HG03571 (cell line): Measurements from ENCODE around the gene CHST11.
"Not testable (repeated sequence)": the region's sequence is repeated elsewhere in the genome, so short reads cannot be mapped to it uniquely, and the experiment has no call there.

Source experiments
- ATAC-seq: cut with Tn5 transposase; IDR thresholded peaks from one replicate; pipeline ENCODE4 v1.9.1; 2021; ENCODE audit not compliant: unreplicated experiment

CHST11 gene

DNA sequence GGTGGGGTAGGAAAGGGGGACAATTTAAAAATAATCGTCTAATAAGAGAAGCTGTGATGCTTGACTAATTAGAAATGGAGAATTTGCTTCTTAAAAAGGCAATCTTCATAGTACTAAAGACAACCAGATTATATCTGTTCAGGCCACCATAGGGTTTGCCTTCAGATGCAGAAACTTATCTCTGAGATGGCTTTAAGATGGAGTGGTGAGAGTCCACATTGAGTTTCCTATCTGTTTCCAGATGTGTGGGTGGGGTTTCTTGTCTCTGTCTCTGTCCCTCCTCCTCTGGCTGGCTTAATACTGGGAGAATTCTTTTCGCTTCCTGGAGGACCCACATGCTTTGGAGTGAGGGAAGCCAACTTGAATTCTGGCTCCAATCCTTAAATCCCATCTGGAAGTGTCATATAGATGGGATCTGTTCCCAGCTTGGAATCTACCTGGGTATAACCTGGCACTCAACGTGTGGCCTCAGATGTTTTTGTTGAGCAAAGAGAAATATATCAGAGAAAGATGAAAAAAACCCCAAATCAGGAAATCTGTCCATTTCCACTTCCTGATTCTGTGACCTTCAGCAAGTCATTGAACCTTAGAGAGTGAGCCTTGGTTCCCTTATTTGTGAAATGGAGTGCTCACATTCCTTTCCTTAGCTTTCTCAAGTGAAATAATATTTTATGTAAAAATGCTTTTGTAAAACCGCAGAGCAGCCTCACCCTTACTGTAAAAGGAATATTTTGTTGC, 66.4 kb downstream of the CHST11 start:
- ATAC-seq, result no peak

DNA sequence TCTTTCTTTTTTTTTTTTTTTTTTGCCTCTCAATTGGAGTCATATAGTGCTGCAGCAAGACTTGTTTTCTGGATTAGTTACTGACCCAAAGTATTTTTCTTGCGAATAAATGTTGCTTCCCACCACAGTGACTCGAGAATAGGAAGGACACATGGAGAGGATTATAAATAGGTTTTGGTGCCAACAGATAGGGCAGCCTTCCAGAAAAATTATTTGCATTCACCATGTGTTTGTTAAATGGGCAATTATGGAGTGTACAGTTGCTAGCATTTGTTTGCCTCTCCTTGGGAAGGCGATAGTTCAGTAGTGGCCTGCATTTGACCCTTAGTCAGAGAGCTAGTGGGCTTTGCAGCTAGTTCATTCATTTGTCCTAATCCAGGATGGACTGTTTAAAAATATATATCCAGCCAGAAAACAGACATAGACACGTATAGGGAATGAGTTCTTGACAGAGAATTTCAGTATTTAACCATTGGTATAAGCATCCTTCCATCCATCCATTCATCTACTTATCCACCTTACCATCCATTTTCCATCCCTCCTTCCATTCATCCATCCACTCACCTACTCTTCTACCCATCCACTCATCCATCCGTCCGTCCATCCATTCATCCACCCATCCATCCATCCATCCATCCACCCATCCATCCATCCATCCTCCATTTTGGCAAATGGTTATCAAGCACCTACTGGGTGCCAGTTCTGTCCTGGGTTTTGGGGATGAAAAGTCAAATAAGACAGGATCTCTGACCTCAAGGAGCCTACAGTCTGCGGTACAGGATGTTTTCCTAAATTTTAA, 67.5 kb downstream of the CHST11 start:
- no peak for ATAC-seq

DNA sequence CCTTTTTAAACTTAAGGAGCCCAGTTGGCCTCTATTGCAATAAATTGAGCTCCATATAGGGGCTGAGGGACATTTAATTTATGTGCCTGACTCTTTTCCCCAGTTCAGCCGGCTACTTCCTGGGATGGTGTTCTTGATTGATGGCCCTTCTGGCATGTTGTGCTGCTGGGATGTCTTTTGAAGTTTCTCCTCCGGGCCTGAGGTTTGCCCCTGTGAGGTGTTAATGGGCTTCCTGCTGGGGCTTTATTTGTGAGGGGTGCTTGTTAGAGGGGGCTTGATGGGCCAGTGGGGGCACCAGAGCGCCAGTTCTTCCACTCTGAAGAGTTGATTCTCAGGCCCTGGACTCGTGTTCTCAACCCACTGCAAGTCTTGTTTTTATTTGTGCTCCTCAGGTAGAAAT, 69.6 kb downstream of the CHST11 start:
- ATAC-seq, result no peak

DNA sequence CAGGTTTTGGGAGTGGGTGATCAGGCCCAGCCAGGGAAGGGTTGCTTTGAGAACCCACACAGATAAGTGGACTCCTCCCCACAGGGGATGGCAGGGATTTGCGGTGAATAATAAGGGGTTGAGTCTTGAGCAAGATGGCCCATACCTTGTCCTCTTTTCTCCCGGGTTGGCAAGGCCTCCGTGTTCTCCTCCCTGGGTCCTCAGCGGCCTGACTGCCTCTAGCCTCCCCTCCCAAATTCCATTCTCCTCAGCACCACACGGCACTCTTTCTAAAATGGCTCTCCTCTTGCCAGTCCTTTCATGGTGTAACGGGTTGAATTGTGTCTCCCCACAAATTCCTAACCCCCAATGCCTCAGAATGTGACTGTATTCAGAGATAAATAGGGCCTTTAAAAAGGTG, 70.0 kb downstream of the CHST11 start:
- ATAC-seq, result no peak

DNA sequence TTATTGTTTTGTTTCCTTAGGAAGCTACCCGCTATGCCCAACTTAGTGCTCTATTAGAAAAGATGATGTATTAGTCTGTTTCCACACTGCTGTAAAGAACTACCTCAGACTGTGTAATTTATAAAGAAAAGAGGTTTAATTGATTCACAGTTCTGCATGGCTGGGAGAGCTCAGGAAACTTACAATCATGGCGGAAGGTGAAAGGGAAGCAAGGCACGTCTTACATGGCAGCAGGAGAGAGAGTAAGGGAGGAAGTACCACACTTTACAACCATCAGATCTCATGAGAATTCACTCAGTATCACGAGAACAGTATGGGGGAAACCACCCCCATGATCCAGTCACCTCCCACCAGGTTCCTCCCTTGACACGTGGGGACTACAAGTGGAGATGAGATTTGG, 70.9 kb downstream of the CHST11 start:
- not testable (repeated sequence) for ATAC-seq

DNA sequence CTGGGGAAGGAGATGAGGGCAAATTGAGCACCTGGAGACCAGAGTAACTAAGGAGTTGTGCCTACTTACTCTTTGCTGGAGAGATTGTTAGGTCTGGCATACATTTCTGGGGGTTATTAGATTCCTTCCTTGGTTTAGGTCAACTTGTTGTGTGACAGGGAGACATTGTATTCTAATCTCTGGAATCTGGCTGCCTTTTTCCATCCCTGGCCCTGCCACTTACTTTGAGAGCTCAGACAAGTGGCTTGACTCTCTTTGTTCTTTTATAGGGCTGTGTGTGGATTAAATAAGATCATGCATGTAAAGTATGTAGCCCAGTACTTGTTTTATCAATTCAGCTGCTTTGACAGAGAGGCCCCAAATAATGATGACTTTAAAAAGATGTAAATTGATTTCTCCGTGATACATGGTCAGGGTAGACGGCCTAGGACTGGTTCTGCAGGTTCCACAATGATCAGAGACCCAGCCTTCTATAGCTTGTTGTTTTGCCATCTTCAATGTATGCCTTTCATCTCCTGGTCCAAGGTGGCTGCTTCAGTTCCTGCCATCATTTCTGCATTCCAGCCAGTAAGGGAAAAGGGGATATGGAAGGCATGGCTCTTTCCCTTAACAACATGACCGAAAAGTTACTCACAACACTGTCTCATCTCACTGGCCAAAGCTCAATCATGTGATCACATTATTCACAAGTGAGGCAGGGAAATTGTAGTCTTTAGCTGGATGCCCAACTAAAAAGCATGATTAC, 72.6 kb downstream of the CHST11 start:
- ATAC-seq, result no peak

DNA sequence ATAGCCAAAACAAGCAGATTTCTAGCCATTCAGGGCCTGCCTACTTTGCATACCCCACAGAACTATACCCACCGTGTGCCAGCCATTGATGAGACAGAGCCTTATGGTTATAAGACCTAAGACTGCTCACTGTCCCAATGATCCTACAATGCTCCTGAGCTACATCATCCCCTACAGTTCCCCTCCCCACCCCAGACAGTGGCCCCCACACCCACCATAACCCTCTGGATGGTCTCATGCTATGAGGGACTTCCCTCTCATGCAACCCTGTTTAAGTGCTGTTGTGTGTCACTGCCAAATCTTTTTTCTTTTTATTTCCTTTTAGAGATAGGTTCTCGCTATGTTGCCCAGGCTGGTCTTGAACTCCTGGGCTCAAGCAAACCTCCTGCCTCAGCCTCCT, 75.9 kb downstream of the CHST11 start:
- ATAC-seq, result no peak

DNA sequence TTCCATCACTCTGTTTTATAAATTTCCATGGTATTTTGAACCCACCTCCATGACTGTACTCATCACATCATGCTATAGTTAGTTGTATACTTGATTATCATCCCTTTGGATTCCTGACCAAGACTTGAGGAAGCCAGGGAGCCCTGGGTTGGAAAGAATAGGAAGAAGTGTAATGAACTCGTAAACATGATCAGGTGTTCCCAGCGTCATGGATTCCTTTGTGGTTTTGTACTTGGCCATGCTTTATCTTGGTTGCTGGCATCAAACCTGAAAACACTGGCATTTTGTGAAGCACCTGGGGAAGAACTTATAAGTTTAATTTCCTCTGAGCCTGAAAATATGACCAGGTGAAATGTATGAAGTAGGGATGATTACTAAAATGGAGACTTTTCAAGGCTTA, 76.4 kb downstream of the CHST11 start:
- no peak for ATAC-seq

DNA sequence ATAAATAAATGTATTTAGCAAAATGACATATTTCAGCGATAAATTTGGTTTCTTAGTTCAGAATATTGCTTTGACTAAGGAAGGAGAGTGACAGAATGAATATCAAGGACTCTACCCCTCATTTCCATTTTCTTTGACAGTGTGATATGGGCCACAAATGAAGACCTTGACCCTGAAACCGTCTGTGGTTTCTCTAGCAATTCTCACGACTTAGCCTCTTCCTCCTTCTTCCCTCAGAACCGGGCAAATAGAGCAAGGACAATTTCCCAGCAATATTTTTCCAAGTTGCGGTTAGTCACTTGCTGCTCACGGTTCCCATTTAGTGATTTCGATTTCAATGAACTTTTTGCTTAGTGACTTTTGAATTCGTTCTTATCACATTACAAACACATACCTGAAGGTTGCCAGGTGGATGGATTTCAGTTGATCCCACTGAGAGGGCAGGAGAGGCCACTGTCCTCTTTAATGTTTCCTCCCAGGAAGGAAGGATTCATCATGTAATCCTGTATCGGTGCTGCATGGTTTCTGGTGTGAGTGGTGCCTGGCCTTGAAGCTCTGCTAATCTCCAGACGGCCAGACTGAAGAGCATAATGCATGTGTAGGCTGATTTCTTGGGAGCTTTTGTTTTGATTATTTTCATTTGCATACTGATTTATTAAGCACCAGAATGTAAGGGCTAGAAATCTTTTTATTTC, 77.6 kb downstream of the CHST11 start:
- no peak for ATAC-seq

DNA sequence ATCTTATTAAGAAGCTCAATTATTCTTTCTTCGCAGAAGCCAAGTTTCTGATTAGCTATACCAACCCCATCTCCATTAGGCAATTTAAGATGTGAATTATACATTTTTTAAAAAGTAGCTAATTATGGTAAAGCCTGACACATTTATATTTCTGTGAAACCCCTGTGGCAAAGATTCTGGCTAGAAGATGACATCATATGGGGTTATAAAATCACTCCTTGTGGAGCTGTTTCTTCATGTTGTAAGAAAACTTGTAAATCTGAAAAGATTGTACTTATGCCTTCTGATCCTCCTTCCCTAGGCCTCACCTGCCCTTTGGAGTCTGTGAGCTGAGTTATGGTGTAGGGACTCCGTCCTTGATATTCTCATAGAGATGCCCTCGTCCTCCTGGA, 78.1 kb downstream of the CHST11 start:
- no peak for ATAC-seq

DNA sequence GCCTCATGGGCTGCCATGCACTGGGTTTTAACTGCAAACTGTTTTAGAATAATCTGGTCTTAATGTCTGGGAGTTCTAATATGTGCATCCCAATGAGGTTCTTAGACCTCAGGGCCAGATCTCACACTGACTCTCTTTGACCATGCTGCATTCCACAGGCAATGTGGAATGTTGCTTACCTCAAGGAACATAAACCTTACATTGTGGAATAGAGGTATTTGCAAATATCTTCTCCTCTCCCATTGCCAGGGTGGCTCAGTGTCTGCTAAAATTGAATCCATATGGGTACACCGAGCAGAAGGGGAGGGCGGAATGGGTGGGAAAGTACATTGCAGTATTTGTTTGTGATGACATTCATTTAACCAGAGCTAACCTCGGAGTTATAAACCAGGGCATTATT, 78.6 kb downstream of the CHST11 start:
- ATAC-seq, result no peak

DNA sequence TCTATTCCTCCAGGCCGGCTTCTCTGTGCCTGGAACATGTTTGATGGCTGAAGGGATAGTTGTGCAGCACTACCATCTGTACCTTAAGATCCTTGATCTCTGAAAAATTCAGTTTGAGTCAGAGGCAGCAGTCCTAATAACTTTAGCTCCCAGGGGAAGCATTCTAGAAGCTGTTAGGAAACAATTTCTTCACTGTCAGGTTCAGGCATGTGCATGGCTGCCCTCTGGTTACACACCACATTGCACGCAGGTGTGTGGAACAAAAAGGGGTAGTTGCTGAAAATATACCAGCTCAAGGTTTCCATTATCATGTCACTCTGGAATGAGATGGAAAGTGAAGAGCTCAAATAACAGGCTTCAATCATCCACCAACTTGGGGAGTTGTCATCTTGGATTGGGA, 80.1 kb downstream of the CHST11 start:
- no peak for ATAC-seq

DNA sequence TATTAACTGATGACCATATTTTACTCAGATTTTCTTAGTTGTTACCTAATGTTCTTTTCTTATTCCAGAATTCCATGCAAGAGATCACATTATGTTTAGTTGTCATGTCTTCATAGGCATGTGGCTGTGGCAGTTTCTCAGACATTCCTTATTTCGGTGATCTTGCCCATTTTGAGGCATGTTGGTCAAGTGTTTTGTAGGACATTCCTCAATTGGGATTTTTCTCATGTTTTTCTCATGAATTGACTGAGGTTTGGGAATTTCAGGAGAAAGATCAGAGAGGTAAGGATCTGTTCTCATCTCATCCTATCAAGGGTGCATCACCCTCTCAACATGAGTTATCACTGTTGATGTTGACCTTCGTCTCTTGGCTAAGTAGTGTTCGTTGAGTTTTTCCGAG, 81.3 kb downstream of the CHST11 start:
- no peak for ATAC-seq

DNA sequence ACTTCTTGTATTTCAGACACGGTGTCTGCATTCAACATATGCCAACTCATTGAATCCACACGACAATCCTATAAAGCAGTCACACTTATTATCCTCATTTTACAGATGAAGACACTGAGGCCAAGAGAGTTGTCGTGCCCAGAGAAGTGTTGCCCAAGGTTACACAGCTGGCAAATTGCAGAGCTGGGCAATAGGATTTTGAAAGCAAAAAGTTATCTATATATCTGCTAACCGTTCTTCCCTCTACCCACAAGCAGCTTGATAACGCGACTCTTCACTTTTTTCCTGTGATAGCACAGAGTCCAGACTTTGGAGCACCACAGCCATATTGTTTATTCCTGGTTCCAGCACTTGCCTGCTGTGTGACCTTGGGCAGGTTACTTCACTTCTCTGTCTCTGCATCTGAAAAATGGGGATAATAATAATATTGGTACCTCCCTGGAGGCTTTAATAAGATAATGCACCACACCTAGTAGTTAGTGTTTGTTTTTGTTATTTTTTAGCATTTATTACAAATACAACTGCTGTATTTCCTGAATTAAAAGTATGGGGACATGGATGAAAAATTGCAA, 82.2 kb downstream of the CHST11 start:
- no peak for ATAC-seq

DNA sequence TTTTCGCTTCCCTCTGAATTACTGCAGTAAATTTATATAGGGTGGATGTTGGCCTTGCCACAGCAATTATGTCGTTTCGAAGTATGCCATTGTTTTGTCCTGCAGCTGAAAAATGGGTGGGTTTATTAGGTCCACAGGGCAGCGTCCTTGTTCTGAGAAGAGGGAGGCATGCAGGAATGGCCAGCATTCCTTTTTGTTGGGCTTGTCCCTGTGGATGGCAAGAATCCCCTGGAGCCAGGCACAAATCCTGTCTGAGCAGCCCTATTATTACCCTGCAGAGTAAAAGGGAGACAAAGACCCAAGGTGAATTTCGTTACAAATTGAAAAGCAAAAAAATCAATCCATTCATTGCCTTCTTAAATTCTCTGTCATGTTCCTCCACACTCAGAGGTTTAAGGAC, 88.1 kb downstream of the CHST11 start:
- ATAC-seq, result no peak

DNA sequence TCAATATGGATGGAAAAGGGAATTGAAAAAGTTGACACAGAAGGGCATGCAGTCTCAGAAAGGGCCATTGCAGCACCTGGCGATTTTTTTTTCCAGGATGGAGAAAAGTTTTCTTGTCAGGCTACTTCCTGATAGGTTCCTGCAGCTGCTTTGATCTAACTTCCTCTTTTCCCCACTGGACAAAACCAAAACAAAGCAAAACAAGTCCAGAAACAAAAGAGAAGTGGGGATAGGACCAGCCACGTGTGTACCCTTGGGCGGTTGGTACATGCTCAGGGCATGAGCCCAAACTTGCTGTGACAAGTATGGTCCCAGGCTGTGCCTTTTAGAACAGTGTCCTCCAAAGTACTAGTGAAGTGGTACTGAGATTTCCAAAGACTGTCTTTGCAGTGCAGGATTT, 89.8 kb downstream of the CHST11 start:
- ATAC-seq, result no peak

DNA sequence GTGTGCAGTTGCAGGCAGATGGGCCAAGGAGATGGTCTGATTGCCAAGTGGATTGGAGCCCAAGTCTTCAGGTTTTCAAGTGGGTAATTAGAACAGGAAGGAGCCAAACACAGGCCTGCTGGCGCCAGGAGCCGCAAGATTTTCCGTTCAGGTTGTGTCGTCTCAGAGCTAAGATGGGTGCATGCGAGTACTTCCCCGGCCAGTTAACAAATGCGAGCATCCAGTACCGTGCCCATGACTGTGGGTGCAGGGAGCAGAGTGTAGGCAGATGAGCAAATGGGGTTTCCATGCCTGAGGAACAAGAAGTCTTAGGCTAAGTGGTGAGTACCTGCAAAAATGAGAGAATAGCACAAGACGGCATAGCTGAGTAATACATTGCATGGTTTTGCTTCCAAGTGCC, 90.5 kb downstream of the CHST11 start:
- ATAC-seq, result no peak

DNA sequence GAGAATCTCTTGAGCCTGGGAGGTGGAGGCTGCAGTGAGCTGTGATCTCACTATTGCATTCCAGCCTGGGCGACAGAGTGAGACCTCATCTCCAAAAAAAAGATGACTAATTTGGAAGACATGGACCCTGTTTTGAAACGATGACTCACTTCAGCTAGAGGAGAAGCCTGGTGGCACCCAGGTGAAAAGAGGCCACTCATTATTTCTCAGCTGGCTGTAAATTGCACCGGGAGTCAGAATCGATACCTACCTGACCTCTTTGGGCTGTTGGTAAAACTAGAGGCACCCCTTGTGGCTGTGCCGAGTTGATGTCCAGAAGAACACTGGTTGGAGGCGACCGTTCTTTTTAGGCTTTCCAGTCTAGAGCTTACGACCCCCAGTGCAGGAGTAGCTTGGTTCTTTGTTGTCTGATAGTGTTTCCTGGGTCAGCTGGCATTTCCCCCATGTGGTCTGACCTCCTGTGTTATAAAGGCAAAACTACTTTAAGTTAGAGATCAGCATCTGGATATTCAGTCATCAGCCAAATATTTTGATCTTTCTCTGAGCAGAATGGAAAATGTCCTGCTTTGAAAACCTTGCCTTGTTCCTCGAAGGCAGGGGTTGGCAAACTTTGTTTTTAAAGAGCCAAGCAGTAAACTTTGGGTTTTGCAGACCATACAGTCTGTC, 93.2 kb downstream of the CHST11 start:
- no peak for ATAC-seq

DNA sequence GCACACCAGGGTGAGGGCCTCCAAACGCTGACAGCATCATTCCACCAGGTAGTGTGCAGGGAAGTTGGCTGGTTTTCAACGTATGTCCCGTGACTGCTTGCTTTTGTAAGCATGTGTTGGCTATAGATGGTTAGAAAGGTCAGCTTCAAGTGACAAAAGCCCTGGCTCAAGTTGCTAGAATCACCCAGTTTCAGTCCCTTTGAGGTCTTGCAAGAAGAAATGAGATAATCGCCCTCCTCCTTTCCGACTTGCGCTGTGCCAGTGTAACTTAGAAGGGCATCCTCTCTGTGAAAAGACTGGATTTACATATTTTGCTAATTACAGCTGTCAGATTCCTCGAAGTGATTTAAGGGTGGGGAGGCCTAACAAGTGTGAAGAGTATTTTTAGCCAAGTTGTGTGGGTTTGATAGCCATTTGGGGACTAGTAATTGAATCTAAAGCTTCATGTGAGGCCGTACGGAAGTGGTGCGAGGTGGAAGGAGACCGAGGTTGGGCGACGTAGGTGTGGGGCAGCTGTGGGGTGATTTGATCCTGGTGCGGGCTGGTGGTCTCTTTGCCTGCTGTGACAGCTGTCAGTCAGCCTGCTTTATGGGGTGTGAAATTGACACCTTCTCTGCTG, 94.7 kb downstream of the CHST11 start:
- no peak for ATAC-seq

DNA sequence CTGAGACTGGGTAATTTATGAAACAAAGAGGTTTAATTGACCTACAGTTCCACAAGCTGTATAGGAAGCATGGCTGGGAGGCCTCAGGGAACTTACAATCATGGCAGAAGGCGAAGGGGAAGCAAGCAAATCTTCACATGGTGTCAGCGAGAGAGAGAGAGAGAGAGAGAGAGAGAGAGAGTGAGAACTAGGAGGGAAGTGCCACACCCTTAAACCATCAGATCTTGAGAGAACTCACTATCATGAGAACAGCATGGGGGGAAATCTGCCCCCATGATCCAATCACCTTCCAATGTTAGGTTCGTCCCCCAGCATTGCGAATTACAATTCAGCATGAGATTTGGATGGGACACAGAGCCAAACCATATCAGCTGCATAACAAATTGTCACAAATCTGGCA, 96.7 kb downstream of the CHST11 start:
- no peak for ATAC-seq
